Fibroblast of skin of abdomen (primary cell): ENCODE results near the gene PSKH1.

Source experiments
- DNase-seq: peaks from one replicate; pipeline ENCODE4 v3.0.0-alpha.2; 2013

Gene PSKH1

DNA sequence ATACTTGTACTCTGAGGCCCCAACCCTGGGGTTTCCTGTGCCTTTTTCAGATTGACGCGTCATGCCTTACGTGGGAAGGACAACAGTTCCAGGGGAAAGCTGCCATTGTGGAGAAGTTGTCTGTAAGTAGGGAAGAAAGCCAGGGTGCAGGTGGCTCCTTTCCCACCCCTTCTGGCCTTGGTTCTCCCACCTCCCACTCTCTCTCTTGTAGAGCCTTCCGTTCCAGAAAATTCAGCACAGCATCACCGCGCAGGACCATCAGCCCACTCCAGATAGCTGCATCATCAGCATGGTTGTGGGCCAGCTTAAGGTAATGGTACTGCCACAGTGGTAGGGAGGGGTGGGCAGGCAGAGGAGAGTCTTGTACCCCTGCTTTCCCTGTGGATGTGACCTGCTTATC, 24.8 kb upstream of the PSKH1 start:
- DNase-seq = no peak

DNA sequence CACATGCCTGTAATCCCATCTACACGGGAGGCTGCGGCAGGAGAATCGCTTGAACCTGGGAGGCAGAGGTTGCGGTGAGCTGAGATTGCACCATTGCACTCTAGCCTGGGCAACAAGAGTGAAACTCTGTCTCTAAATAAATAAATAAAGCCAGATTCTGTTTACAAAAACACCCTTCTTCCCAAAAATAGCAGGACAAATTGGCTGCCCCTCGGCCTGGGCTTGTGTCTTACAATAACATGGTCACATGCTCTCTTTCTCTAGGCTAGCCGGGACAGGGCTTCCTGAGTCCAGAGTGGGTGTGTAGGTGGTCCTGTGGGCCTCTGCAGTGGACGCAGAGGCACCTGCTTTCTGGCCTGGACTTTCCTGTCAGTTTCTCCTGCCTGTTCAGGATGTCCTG, 23.4 kb upstream of the PSKH1 start:
- no peak for DNase-seq

DNA sequence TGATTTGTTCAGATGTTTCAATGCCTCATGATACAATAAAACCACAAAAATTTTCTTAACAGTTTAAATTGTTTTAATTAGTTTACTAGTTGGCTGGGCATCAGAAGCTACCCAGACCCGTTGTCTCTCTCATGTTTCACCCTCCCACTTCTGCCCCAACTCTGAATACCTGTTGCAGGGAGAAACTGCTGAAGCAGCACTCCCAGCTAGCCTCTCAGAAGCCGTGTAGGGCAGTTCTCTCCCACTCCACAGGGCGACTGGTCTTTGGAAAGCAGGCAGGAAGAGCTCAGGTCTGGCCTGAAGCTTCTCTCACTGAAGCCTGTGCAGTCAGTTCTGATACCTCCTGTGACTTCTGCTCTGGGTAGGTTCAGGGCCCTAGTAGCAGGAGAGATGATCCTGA, 21.8 kb upstream of the PSKH1 start:
- DNase-seq = no peak

DNA sequence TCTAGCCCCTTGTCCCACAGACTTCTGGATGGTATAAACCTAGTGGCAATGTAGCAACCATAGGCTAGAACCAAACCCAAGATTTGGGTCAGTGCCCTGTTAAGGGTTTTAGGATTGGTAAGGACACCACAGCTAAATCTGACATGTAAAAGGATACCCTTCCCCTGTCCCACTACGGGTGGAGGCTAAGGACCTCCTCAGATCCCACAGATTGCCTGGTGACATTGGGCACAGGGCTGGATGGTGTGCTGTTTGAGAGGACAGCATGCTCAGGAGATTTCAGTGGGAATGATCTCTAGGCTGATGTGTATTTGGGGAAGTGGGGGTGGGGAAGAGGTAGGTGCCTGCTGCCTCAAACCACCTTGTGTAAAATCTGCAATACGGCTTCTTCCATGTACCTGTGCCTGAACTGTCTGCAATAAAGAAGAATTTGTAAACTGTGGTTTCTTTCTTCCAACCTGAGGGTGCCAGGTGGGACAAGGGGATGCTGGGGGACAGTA, 20.9 kb upstream of the PSKH1 start:
- no peak for DNase-seq

DNA sequence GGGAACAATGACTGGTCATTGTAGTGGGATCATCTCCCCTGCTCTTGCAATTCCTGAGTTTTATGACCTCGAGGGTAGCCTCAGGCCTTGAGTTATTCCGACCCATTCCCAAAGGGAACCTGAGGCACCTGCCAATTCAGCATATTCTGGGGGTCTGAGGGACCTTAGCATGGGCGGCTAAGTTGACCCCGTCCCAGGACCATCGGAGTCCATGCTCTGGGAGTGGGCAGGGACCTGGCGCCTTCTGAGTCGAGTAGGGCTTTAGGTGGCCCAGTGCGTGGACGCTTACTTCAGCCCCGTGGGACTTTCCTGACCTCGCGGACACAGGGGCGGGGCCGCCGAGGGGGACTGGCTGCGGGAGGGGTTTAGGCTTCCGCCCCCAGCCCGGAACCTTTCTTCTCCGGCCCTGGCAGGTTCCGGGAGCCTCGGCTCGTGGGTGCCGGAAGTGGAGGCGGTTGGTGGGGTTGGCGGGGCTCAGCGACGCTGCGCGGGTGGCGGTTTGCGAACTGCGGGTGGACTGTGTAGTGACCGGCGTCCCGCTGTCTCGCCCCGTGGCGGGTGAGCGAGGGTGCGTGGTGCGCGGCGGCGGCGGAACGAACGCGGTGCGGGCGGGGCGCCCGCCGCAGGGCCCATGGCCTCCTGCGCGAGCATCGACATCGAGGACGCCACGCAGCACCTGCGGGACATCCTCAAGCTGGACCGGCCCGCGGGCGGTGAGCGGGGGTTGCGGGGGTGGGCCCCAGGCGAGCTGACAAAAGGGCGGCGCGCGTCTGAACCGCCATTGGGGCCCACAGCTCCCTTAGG, 20.2 kb upstream of the PSKH1 start, which contains the start of gene EDC4:
Gene EDC4, plus strand, starts transcription at position 422 of the 804 bp plus-strand sequence. Its CDS starts 210 bp downstream, at position 632.
- DNase-seq = peak; percentile 72

DNA sequence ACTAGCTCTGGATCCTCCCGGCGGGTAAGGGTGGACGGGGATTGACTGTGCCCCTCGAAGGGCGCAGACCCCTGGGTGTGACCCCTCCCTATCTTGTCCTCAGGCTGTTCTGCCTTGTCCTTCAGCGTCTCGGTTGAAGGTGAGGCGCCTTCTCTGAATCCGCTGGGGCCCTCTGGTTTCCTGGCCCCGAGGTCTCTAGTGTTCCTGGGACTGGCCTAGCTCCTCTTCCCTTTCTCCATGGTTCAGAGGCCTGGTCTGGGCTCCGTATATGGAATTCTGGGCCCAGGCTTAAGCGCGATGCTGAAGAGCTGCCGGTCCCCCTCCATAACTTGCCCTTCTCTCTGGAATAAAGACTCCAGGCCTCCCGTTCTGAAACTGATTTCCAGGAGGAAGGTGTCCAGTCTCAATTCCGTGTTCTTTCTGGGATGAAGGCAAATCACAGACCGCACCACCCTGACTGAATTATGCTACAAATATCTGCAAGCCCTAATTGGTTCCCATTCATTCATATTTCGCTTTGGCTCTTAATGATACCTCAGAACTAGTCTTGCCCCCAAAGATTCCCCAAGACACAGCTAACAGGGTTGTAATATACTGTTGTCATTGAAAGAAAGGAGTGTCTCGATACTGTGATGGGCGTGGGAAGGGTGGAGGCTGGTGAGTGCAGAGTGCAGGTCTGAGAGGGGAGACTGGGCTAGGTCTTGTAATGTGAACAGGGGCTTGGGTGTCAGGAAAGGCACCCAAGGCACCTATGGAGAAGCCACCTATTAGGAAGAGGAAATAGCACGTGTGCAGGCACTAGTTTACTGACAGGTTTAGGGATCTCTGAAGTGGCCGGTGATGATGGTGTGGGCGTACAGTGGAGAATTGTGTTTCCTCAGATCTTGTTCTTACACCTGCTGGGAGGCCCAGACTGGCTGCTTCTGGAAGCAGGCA, 19.4 kb upstream of the PSKH1 start:
- no peak for DNase-seq

DNA sequence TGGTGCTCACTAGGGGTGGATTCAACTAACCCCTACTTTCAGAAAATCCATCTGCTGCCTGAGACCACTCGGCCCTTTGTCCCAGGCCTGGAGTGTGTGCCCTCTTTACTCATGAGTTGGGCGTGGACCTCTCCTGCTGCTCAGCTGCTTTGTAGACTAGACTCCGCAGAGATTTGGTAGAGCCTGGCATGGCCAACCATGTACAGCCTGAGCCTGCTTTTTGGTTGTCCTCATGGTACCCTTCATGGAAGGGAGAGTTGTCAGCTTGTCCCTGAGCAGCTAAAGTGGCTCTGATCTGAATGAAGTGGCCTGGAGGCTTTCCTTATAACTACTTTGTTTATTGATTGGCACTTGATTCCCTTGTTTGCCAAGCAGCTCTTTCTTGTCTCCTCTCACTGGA, 18.7 kb upstream of the PSKH1 start:
- no peak for DNase-seq

DNA sequence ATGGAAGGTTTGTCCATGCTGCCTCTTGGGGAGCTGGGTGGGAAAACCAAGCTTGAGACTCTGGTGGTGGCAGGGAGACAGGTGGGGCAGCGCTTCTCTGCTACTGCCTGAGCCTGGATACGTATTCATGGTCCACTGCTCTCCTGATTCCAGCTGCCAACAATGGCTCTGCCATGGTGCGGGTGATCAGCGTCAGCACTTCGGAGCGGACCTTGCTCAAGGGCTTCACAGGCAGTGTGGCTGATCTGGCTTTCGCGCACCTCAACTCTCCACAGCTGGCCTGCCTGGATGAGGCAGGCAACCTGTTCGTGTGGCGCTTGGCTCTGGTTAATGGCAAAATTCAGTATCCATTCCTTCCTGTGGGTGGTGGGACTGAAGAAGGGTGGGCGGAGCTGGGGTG, 16.0 kb upstream of the PSKH1 start:
- no peak for DNase-seq

DNA sequence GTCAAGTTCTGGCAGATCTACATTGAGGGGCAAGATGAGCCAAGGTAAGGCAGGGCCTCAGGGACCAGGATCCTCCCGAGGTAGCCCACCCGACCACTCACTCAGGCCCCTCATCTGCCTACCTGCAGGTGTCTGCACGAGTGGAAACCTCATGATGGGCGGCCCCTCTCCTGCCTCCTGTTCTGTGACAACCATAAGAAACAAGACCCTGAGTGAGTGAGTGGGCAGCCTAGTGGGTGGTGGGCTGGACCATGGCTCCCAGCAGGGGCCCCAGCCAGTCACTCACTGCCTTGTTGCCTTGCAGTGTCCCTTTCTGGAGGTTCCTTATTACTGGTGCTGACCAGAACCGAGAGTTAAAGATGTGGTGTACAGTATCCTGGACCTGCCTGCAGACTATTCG, 14.8 kb upstream of the PSKH1 start:
- DNase-seq = no peak

DNA sequence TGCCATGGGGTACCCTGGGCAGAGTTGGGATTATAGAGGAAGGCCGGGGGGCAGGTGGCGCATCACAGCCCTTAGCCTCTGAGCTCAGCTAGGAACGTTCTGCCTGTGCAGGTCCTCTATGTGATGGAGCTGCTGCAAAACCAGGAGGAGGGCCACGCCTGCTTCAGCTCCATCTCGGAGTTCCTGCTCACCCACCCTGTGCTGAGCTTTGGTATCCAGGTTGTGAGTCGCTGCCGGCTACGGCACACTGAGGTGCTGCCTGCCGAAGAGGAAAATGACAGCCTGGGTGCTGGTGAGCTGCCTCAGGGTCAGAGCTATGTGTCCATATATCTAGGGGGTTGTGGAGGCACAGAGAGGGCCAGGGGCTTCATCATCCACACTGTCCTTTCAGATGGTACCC, 14.2 kb upstream of the PSKH1 start:
- DNase-seq = no peak

DNA sequence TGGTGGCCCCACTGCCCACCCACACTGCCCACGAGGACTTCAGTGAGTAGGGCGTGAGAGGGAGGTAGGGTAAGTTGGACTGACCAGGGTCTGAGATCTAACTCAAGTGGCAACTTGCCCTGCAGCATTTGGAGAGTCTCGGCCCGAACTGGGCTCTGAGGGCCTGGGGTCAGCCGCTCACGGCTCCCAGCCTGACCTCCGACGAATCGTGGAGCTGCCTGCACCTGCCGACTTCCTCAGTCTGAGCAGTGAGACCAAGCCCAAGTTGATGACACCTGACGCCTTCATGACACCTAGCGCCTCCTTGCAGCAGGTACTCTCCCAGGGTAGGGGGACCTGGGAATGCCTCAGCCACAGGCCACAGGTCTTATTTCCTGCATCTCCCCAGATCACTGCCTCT, 13.6 kb upstream of the PSKH1 start:
- DNase-seq = no peak

DNA sequence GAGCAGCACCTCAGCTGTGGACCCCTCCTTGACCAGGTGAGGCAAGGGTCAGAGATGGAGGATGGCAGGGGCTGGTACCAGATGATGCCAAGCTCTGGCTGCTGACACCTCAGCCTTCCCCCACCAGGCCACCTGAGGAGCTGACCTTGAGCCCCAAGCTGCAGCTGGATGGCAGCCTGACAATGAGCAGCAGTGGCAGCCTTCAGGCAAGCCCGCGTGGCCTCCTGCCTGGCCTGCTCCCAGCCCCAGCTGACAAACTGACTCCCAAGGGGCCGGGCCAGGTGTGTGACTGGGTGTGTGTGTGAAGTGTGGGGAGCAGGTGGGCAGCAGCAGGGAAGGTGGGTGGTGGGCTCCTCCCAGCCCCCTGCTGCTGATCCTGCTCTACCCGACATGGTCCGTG, 13.1 kb upstream of the PSKH1 start:
- DNase-seq = no peak

DNA sequence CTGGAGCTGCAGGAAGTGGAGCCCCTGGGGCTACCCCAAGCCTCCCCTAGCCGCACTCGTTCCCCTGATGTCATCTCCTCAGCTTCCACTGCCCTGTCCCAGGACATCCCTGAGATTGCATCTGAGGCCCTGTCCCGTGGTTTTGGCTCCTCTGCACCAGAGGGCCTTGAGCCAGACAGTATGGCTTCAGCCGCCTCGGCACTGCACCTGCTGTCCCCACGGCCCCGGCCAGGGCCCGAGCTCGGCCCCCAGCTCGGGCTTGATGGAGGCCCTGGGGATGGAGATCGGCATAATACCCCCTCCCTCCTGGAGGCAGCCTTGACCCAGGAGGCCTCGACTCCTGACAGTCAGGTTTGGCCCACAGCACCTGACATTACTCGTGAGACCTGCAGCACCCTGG, 12.5 kb upstream of the PSKH1 start:
- no peak for DNase-seq

DNA sequence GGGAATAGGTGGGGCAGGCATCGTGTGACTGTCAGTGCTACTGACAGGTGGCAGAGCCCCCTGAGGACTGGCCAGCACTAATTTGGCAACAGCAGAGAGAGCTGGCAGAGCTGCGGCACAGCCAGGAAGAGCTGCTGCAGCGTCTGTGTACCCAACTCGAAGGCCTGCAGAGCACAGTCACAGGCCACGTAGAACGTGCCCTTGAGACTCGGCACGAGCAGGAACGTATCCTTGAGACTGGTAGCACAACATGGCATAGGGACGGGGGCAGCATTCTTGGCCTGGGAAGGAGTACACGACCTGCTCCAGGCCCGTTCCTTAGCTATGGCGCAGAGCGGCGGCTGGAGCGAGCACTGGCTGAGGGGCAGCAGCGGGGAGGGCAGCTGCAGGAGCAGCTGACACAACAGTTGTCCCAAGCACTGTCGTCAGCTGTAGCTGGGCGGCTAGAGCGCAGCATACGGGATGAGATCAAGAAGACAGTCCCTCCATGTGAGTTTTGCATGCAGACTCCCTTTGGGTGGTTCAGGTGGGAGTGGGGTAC, 11.4 kb upstream of the PSKH1 start:
- no peak for DNase-seq

DNA sequence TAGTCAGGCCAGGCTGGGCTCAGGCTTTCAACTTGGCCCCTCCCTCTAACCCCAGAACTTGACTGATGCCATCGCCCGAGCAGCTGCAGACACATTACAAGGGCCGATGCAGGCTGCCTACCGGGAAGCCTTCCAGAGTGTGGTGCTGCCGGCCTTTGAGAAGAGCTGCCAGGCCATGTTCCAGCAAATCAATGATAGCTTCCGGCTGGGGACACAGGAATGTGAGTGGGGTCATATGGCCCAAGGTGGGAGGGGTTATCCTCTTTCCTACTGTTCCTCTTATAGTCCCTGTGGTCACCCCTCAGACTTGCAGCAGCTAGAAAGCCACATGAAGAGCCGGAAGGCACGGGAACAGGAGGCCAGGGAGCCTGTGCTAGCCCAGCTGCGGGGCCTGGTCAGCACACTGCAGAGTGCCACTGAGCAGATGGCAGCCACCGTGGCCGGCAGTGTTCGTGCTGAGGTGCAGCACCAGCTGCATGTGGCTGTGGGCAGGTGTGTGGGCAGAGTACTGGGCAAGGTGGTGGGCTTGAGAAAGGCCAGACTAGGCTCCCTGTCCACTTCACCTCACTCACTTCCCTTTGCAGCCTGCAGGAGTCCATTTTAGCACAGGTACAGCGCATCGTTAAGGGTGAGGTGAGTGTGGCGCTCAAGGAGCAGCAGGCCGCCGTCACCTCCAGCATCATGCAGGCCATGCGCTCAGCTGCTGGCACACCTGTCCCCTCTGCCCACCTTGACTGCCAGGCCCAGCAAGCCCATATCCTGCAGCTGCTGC, 10.5 kb upstream of the PSKH1 start:
- no peak for DNase-seq

DNA sequence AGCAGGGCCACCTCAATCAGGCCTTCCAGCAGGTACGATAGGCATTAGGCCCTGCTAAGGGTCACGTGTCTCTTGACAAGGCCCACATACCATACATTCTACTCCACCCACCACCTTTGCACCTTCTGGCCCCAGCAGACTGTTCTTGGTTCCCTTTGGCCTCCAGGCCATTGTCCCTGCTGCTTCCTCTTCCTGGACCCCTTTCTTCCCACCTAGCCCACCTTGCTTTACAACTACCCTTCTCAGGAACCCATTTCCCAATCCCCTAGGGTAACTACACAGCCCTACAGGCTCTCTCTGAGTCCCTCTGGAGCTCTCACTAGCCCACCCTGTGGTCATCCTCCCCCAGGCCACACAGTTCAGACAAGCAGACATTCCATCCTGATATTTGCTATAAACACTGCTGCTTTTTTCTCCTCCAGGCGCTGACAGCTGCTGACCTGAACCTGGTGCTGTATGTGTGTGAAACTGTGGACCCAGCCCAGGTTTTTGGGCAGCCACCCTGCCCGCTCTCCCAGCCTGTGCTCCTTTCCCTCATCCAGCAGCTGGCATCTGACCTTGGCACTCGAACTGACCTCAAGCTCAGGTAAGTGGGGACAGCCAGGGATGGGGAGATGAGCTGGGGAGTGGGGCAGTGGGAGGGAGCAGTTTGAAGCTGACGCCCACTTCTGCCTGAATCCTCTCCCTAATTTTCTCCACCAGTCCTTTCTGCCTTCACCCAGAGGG, 9.7 kb upstream of the PSKH1 start:
- DNase-seq = no peak

DNA sequence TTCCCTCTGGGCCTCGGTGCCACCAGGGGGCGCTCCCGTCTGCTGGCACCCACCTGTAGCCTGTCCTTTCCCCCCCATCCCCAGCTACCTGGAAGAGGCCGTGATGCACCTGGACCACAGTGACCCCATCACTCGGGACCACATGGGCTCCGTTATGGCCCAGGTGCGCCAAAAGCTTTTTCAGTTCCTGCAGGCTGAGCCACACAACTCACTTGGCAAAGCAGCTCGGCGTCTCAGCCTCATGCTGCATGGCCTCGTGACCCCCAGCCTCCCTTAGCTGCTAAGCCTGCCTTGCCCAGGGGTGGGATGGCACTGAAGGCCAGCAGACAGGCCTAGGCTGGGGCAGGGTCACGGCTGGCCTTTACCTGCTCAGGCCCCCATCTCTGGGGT, 9.2 kb upstream of the PSKH1 start:
- DNase-seq = no peak

DNA sequence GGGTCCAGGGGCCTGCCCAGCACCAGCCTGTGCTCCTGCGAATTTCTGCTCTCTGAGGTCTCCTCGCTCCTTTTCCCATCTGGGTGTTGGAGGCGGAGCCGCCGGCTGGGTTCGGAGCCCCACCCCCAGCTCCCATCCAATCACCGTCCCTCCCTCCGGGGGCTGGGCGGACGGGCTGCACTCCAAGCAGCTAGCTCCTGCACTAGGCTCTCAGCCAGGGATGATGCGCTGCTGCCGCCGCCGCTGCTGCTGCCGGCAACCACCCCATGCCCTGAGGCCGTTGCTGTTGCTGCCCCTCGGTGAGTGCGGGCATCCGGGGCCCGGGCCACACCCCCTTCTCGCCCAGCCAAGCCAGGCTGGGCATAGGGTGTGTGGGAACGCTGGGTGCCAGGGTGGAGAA, 8.4 kb upstream of the PSKH1 start, which contains the start of gene NRN1L:
Gene NRN1L, plus strand, starts transcription at position 202 of the 400 bp plus-strand sequence. Its CDS starts 19 bp downstream, at position 221.
- peak; percentile 90 for DNase-seq

DNA sequence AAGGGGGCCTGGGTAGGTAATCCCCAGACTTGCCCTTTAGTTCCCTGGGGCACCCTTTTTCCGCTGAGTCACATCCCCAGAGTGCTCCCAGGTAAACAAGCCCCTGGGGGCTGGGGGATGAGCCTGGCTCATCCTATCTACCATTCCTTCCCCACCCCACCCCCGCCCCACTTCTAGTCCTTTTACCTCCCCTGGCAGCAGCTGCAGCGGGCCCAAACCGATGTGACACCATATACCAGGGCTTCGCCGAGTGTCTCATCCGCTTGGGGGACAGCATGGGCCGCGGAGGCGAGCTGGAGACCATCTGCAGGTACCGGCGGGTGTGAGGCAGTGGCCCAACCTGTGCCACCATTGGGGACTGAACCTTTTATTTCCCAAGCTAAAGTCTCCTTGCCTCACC, 7.5 kb upstream of the PSKH1 start:
- no peak for DNase-seq

DNA sequence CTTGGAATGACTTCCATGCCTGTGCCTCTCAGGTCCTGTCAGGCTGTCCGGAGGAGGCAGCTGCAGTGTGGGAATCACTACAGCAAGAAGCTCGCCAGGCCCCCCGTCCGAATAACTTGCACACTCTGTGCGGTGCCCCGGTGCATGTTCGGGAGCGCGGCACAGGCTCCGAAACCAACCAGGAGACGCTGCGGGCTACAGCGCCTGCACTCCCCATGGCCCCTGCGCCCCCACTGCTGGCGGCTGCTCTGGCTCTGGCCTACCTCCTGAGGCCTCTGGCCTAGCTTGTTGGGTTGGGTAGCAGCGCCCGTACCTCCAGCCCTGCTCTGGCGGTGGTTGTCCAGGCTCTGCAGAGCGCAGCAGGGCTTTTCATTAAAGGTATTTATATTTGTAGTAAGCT, 7.1 kb upstream of the PSKH1 start:
- DNase-seq = no peak

DNA sequence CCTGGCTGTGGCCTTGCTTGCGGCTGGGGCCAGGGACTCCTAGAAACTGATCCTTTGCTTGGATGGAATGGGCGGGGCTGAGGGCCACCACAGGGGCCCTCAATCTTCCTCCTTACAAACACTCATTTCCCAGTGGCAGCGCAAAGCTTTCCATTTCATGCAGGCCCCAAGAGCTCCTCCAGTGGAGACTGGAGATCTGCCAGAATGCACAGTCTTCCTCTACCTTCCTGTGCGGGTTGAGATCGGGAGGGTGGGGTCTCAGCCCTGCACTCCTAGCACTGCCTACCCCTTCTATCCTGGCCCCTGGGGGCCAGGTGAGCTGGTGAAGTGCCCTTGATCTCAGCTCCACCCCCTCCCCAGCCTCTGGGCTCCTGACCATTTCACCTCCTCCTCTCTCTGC, 6.7 kb upstream of the PSKH1 start:
- DNase-seq = no peak

DNA sequence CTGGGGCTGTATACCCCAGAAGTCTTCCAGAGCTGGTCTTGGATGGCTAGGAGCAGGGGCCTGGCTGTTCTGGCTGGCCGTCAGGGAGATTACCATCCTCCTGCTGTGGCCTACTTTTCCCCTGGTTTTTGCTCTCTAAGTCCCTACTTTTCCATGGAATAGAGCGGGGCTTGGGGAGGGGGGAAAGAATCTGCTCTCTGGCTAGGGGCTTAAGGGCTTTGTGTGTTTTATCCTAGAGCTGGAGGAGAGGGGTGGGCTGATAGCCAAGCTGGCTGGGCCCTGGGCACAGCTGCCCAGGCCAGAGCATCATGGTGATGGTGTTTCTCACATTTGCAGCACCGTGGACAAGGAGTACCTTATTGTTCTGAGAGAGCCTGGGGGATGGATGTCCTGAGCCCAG, 4.7 kb upstream of the PSKH1 start:
- no peak for DNase-seq
